Sigmoid colon (tissue), 4 donors: ENCODE results near the gene TMEM121.
"Not testable (repeated sequence)": the region's sequence is repeated elsewhere in the genome, so short reads cannot be mapped to it uniquely, and the experiment has no call there.

ENCODE experiments used
- EP300 ChIP-seq, 4 donors: sonication (generic); formaldehyde crosslinking; IDR thresholded peaks; one replicate each; pipeline ENCODE4 v1.6.1; 2017; ENCODE audit warnings: antibody characterized with exemption in 4 of 4
- POLR2A ChIP-seq, 2 donors: fragments of 450-650 bp; IDR thresholded peaks; one replicate each; pipeline ENCODE4 v1.6.1; 2016; ENCODE audit warnings: antibody characterized with exemption in 2 of 2, mild to moderate bottlenecking in 2 of 2, moderate library complexity in 2 of 2
- POLR2AphosphoS5 ChIP-seq, 4 donors: sonication (generic); formaldehyde crosslinking; IDR thresholded peaks; one replicate each; pipeline ENCODE4 v1.6.1; 2017; ENCODE audit warnings: antibody characterized with exemption in 4 of 4
- TF ChIP-seq, protein P1 (sequence below), 4 experiments: fragments of 450-650 bp in 3 of 4; fragments of 200-600 bp in 1 of 4; IDR thresholded peaks; one replicate each; pipeline ENCODE4 v1.5.1; 2016 to 2019; ENCODE audit warnings: antibody characterized with exemption in 4 of 4, mild to moderate bottlenecking in 3 of 4, moderate library complexity in 2 of 4

DNA sequence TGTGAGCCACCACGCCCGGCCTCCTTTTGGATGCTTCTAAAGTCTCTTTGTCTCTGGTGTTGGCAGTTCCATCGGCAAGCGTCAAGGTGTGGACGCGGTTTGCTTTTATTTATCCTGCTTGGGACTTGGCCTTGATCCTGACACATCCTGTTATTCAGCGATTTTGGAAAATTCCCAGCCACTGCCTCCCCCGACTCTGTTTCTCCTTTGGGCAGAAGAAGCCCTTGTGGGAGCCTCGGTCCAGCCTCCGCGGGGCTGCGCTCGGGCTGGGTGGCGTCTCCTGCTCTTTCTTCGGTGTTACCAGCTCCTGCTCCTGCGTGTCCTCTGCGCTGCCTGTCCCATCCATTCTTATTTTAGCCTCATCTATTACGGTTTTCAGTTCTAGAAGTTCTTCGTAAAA lies 31.3 kb downstream of the TMEM121 start:
- TF ChIP-seq, protein P1, sequence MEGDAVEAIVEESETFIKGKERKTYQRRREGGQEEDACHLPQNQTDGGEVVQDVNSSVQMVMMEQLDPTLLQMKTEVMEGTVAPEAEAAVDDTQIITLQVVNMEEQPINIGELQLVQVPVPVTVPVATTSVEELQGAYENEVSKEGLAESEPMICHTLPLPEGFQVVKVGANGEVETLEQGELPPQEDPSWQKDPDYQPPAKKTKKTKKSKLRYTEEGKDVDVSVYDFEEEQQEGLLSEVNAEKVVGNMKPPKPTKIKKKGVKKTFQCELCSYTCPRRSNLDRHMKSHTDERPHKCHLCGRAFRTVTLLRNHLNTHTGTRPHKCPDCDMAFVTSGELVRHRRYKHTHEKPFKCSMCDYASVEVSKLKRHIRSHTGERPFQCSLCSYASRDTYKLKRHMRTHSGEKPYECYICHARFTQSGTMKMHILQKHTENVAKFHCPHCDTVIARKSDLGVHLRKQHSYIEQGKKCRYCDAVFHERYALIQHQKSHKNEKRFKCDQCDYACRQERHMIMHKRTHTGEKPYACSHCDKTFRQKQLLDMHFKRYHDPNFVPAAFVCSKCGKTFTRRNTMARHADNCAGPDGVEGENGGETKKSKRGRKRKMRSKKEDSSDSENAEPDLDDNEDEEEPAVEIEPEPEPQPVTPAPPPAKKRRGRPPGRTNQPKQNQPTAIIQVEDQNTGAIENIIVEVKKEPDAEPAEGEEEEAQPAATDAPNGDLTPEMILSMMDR (IDR thresholded peaks at IDR 0.05): not testable (repeated sequence)
- not testable (repeated sequence) for TF ChIP-seq POLR2AphosphoS5, EP300, POLR2A (IDR thresholded peaks at IDR 0.05)
